ENCODE data around the gene OR9K2. TPM values are rescaled to one million over a fixed set of nuclear protein-coding genes. Genes with fewer than 3 reads are reported as not detected.

Gene OR9K2, protein sequence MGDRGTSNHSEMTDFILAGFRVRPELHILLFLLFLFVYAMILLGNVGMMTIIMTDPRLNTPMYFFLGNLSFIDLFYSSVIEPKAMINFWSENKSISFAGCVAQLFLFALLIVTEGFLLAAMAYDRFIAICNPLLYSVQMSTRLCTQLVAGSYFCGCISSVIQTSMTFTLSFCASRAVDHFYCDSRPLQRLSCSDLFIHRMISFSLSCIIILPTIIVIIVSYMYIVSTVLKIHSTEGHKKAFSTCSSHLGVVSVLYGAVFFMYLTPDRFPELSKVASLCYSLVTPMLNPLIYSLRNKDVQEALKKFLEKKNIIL
- total RNA-seq = not detected in 2 replicates
- not detected in 2 replicates for polyA plus RNA-seq
- polyA plus RNA-seq (2012) = not detected in 2 replicates
- not detected in 2 replicates for polyA minus RNA-seq (ENCODE audit: low replicate concordance)

DNA sequence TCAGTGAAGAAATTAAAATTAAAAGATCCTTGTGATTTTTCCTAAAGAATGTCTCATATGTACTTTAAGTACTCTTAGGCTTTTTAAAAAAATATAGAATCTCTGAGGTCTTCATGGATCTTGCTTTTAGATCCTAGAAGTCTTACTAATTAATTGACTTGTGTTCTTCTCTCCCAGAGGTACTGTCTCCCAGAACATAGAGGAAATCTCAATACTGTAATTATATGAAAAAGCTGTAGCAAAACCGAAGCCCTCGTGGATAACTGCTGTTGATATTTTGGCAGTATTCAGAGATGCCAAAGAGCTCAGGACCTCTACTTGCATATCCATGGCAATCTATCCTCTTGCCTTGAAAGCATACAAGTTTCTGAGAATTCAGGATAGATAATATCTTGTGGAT lies at the start of gene OR9K2:
TSS of gene OR9K2 (plus strand) at position 301 of the 400 bp plus-strand sequence. CDS start 3,429 bp downstream, outside the sequence.
- no peak for TF ChIP-seq EZH2 (IDR thresholded peaks at IDR 0.05; ENCODE audit: low read length, missing control alignments)
- TF ChIP-seq CTCF (conservative IDR thresholded peaks at IDR 0.05 in 1 of 2, IDR thresholded peaks at IDR 0.05 in 1 of 2; ENCODE audit: low read depth in 1 of 2, low read length in 2 of 2) = no peak
- H3K4me1 ChIP-seq (ENCODE audit: control insufficient read depth, extremely low read depth, insufficient read depth, low read length) = no peaks in the 10 kb centered on the region

DNA sequence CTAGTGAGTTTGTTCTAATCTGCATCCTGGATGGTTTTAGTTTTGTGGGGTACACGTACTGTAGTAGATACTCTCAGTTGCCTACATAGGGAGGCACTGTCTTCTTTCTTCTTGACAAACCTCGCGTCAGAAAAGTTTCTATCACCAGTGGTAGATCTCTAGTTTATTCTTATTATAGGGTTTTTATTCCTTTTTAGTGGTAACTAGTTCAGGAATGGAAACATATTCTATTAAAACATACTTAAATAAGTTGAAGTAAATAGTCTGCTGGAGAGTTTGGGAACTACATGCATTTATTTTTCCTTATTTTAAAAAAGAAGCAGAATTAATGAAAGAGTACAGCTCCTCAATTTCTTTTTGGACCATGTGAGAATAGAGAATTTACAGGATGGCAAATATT lies 33.6 kb upstream of the OR9K2 start:
- no peak for TF ChIP-seq EZH2 (IDR thresholded peaks at IDR 0.05; ENCODE audit: low read length, missing control alignments)
- TF ChIP-seq CTCF (conservative IDR thresholded peaks at IDR 0.05 in 1 of 2, IDR thresholded peaks at IDR 0.05 in 1 of 2; ENCODE audit: low read depth in 1 of 2, low read length in 2 of 2) = no peak
- no peak for DNase-seq (ENCODE audit: low read depth in 2 of 2)
- H3K36me3 ChIP-seq (ENCODE audit: control insufficient read depth, insufficient read depth, low read length) = no peaks in the 10 kb centered on the region
- no peak overlapping the region for H3K4me2 ChIP-seq (ENCODE audit: extremely low read depth, insufficient read depth, low read length)
- H3K4me1 ChIP-seq (ENCODE audit: control insufficient read depth, extremely low read depth, insufficient read depth, low read length) = no peaks in the 10 kb centered on the region
- H3K79me2 ChIP-seq (ENCODE audit: control insufficient read depth, insufficient read depth, low read length) = no peaks in the 10 kb centered on the region
- H2AFZ ChIP-seq (ENCODE audit: low read length) = no peak overlapping the region
- H4K20me1 ChIP-seq (ENCODE audit: control insufficient read depth, extremely low read depth, insufficient read depth, low read length) = no peaks in the 10 kb centered on the region
- no peaks in the 10 kb centered on the region for H3K9me3 ChIP-seq (ENCODE audit: control insufficient read depth, insufficient read depth, low read depth, low read length)
- no peak overlapping the region for H3K4me3 ChIP-seq (replicated peaks in 1 of 4; ENCODE audit: control extremely low read depth in 1 of 4, insufficient read depth in 1 of 4, low read depth in 3 of 4, low read length in 4 of 4)
- no peak overlapping the region for H3K9ac ChIP-seq (ENCODE audit: insufficient read depth, low read length)
- H3K27ac ChIP-seq (ENCODE audit: insufficient read depth, low read length) = no peak overlapping the region
- H3K27me3 ChIP-seq (ENCODE audit: control insufficient read depth, insufficient read depth, low read length) = no peaks in the 10 kb centered on the region

More for the DNA sequence above, at the start of gene OR9K2:
- no peaks in the 10 kb centered on the region for H4K20me1 ChIP-seq (ENCODE audit: control insufficient read depth, extremely low read depth, insufficient read depth, low read length)
- DNase-seq (ENCODE audit: low read depth in 2 of 2) = no peak
- no peak within 1 kb of the TSS for H3K27ac ChIP-seq (ENCODE audit: insufficient read depth, low read length)
- H2AFZ ChIP-seq (ENCODE audit: low read length) = no peak within 1 kb of the TSS
- no peaks in the 10 kb centered on the region for H3K27me3 ChIP-seq (ENCODE audit: control insufficient read depth, insufficient read depth, low read length)
- H3K9me3 ChIP-seq (ENCODE audit: control insufficient read depth, insufficient read depth, low read depth, low read length) = no peaks in the 10 kb centered on the region
- H3K9ac ChIP-seq (ENCODE audit: insufficient read depth, low read length) = no peak within 1 kb of the TSS
- no peak within 1 kb of the TSS for H3K4me2 ChIP-seq (ENCODE audit: extremely low read depth, insufficient read depth, low read length)
- no peak within 1 kb of the TSS for H3K4me3 ChIP-seq (replicated peaks in 1 of 4; ENCODE audit: control extremely low read depth in 1 of 4, insufficient read depth in 1 of 4, low read depth in 3 of 4, low read length in 4 of 4)
- no peaks in the 10 kb centered on the region for H3K36me3 ChIP-seq (ENCODE audit: control insufficient read depth, insufficient read depth, low read length)
- H3K79me2 ChIP-seq (ENCODE audit: control insufficient read depth, insufficient read depth, low read length) = no peaks in the 10 kb centered on the region

DNA sequence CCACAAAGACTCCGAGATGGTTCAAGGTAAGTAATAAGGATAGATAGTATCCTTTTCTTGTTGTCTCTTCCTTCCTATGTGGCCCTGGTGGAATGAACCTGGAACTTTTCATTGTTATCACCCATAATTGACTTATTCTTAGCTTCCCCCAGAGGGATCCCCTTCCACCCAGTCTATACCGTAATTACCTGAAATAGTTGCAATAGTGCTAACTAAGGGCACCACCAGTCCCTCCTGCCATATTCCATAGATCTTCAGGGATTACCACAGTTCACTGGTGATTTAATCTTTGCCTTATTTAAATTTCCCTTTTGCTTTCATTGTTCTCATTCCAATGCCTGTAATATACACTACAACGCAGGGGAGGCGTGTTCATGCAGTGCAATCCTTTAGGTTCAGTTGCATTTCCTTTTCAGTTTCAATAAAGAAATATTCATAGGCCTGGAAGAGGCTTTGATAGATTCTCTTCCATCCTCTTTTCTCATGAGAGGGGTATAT lies 13.8 kb upstream of the OR9K2 start:
- Histone ChIP-seq H3K4me2 (ENCODE audit: extremely low read depth, insufficient read depth, low read length) (no peak overlapping the region), H3K27me3 (ENCODE audit: control insufficient read depth, insufficient read depth, low read length) (no peaks in the 10 kb centered on the region), H3K9ac (ENCODE audit: insufficient read depth, low read length) (no peak overlapping the region), H3K27ac (ENCODE audit: insufficient read depth, low read length) (no peak overlapping the region), H3K36me3 (ENCODE audit: control insufficient read depth, insufficient read depth, low read length) (no peaks in the 10 kb centered on the region), H2AFZ (ENCODE audit: low read length) (no peak overlapping the region), H3K4me3 (replicated peaks in 1 of 4; ENCODE audit: control extremely low read depth in 1 of 4, insufficient read depth in 1 of 4, low read depth in 3 of 4, low read length in 4 of 4) (no peak overlapping the region), H3K9me3 (ENCODE audit: control insufficient read depth, insufficient read depth, low read depth, low read length) (no peaks in the 10 kb centered on the region), H3K79me2 (ENCODE audit: control insufficient read depth, insufficient read depth, low read length) (no peaks in the 10 kb centered on the region), H3K4me1 (ENCODE audit: control insufficient read depth, extremely low read depth, insufficient read depth, low read length) (no peaks in the 10 kb centered on the region), H4K20me1 (ENCODE audit: control insufficient read depth, extremely low read depth, insufficient read depth, low read length) (no peaks in the 10 kb centered on the region)
- TF ChIP-seq CTCF (conservative IDR thresholded peaks at IDR 0.05 in 1 of 2, IDR thresholded peaks at IDR 0.05 in 1 of 2; ENCODE audit: low read depth in 1 of 2, low read length in 2 of 2) = no peak
- DNase-seq (ENCODE audit: low read depth in 2 of 2) = no peak

Measured in fibroblast of lung (primary cell).